Neural progenitor cell (in vitro differentiated cells): Measurements from ENCODE around the gene THRAP3. TPM values are rescaled to one million over a fixed set of nuclear protein-coding genes. Genes with fewer than 3 reads are reported as not detected.

ENCODE experiments used
- DNase-seq: peaks from one replicate; pipeline ENCODE4 v3.0.0-alpha.2; 2016; ENCODE audit warnings: low spot score
- H2AFZ ChIP-seq: fragments of 200-600 bp; sonication (generic); replicated peaks from 2 replicates; pipeline ENCODE4 v1.6.1; 2016; ENCODE audit warnings: antibody characterized with exemption
- H3F3A ChIP-seq: fragments of 200-600 bp; sonication (generic); 2 replicates; pipeline ENCODE4 v1.6.1; 2016; ENCODE audit warnings: antibody characterized with exemption, low read depth
- H3K27ac ChIP-seq: fragments of 200-600 bp; sonication (generic); 2 replicates; pipeline ENCODE4 v1.5.1; 2016; ENCODE audit warnings: mild to moderate bottlenecking
- H3K27me3 ChIP-seq: fragments of 200-600 bp; sonication (generic); 2 replicates; pipeline ENCODE4 v1.6.1; 2016; ENCODE audit warnings: mild to moderate bottlenecking, moderate library complexity
- H3K36me3 ChIP-seq: fragments of 200-600 bp; sonication (generic); 2 replicates; pipeline ENCODE4 v1.5.1; 2016
- H3K4me1 ChIP-seq: fragments of 200-600 bp; sonication (generic); 2 replicates; pipeline ENCODE4 v1.6.1; 2016; ENCODE audit warnings: mixed run types
- H3K4me2 ChIP-seq: fragments of 200-600 bp; sonication (generic); 2 replicates; pipeline ENCODE4 v1.6.1; 2016
- H3K4me3 ChIP-seq: fragments of 200-600 bp; sonication (generic); 2 replicates; pipeline ENCODE4 v1.5.1; 2016
- H3K79me2 ChIP-seq: fragments of 200-600 bp; sonication (generic); 2 replicates; pipeline ENCODE4 v1.6.1; 2016; ENCODE audit warnings: low read depth
- H3K9ac ChIP-seq: fragments of 200-600 bp; sonication (generic); 2 replicates; pipeline ENCODE4 v1.6.1; 2016
- H3K9me3 ChIP-seq: fragments of 200-600 bp; sonication (generic); 2 replicates; pipeline ENCODE4 v1.5.1; 2016; ENCODE audit warnings: low read depth
- H4K20me1 ChIP-seq: fragments of 200-600 bp; sonication (generic); 2 replicates; pipeline ENCODE4 v1.6.1; 2016; ENCODE audit warnings: low read depth
- H3K27ac Mint-ChIP-seq: 3 replicates; pipeline ENCODE4 v1.8.0; 2021; ENCODE audit warnings: mixed read lengths
- H3K27me3 Mint-ChIP-seq: 2 replicates; pipeline ENCODE4 v1.8.0; 2022; ENCODE audit warnings: low read depth, mild to moderate bottlenecking, inconsistent platforms, moderate library complexity, mixed read lengths; ENCODE audit not compliant: insufficient read depth
- H3K36me3 Mint-ChIP-seq: 3 replicates; pipeline ENCODE4 v1.8.0; 2021; ENCODE audit warnings: mixed read lengths
- H3K4me1 Mint-ChIP-seq: 3 replicates; pipeline ENCODE4 v1.8.0; 2021; ENCODE audit warnings: mixed read lengths
- H3K4me3 Mint-ChIP-seq: 3 replicates; pipeline ENCODE4 v1.8.0; 2021; ENCODE audit warnings: mild to moderate bottlenecking, moderate library complexity, mixed read lengths
- H3K9me3 Mint-ChIP-seq: 3 replicates; pipeline ENCODE4 v1.8.0; 2020; ENCODE audit warnings: mixed read lengths
- EZH2 ChIP-seq: fragments of 200-600 bp; sonication (generic); IDR thresholded peaks from 2 replicates; pipeline ENCODE4 v1.6.1; 2017; ENCODE audit warnings: antibody characterized with exemption, mild to moderate bottlenecking, moderate library complexity
- EZH2phosphoT487 ChIP-seq: fragments of 200-600 bp; sonication (generic); IDR thresholded peaks from 2 replicates; pipeline ENCODE4 v1.6.1; 2017; ENCODE audit warnings: antibody characterized with exemption
- total RNA-seq: library from RNA; depleted of rRNA; stranded (reverse); fragments of >200 nt; gene quantifications from 2 replicates; pipeline ENCODE4 v1.2.3, GENCODE V29; 2015; ENCODE audit warnings: low replicate concordance
- TF ChIP-seq, protein P1 (sequence below): fragments of 200-600 bp; sonication (generic); IDR thresholded peaks from 2 replicates; pipeline ENCODE4 v1.5.1; 2017; ENCODE audit warnings: antibody characterized with exemption, mild to moderate bottlenecking

Gene THRAP3
- total RNA-seq, 1 donor from 2014 or later: 138 TPM

- H3K79me2 ChIP-seq: no peaks in the 10 kb centered on the region
- peaks cover 65% of the 10 kb centered on the region for H3K27me3 ChIP-seq
- no peak overlapping the region for H3K27ac ChIP-seq
- Mint-ChIP-seq H3K27ac (no peak overlapping the region), H3K9me3 (no peaks in the 10 kb centered on the region), H3K4me1 (peaks cover 20% of the 10 kb centered on the region), H3K27me3 (peaks cover 11% of the 10 kb centered on the region), H3K36me3 (peaks cover 10% of the 10 kb centered on the region), H3K4me3 (peak overlapping the region; percentile 71)
- H3K4me2 ChIP-seq: peak overlapping the region; percentile 95
- H3K4me3 ChIP-seq: peak overlapping the region; percentile 78
- H4K20me1 ChIP-seq: peaks cover 28% of the 10 kb centered on the region
- H3K9ac ChIP-seq: no peak overlapping the region
- DNase-seq: peak; percentile 31
- H2AFZ ChIP-seq: no peak overlapping the region
- TF ChIP-seq EZH2phosphoT487: no peak
- TF ChIP-seq, protein P1, sequence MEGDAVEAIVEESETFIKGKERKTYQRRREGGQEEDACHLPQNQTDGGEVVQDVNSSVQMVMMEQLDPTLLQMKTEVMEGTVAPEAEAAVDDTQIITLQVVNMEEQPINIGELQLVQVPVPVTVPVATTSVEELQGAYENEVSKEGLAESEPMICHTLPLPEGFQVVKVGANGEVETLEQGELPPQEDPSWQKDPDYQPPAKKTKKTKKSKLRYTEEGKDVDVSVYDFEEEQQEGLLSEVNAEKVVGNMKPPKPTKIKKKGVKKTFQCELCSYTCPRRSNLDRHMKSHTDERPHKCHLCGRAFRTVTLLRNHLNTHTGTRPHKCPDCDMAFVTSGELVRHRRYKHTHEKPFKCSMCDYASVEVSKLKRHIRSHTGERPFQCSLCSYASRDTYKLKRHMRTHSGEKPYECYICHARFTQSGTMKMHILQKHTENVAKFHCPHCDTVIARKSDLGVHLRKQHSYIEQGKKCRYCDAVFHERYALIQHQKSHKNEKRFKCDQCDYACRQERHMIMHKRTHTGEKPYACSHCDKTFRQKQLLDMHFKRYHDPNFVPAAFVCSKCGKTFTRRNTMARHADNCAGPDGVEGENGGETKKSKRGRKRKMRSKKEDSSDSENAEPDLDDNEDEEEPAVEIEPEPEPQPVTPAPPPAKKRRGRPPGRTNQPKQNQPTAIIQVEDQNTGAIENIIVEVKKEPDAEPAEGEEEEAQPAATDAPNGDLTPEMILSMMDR: no peak
- peaks cover 32% of the 10 kb centered on the region for H3F3A ChIP-seq
- H3K4me1 ChIP-seq: peaks cover 23% of the 10 kb centered on the region
- H3K9me3 ChIP-seq: no peaks in the 10 kb centered on the region
- no peaks in the 10 kb centered on the region for H3K36me3 ChIP-seq
Observed at GRCh38 chr1:36320291-36320761, 96.1 kb downstream of the THRAP3 start.

DNA sequence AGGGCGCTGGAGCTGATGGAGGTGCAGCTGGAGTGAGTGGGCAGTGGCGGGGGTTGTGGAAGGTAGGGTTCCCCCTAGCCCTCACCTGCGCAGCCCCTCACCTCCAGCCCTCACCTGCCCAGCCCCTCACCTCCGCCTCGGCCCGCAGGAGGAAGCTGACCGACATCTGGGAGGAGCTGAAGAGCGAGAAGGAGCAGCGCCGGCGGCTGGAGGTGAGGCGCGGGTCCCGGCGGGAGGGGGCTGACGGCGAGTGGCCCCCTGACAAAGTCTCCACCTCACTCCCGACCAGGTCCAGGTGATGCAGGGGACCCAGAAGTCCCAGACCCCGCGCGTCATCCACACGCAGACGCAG lies 96.5 kb downstream of the THRAP3 start:
- Histone ChIP-seq H3K27me3 (peaks cover 67% of the 10 kb centered on the region), H3K9ac (no peak overlapping the region), H3K36me3 (no peaks in the 10 kb centered on the region), H3F3A (peaks cover 32% of the 10 kb centered on the region), H3K79me2 (no peaks in the 10 kb centered on the region), H3K4me3 (peak overlapping the region; percentile 78), H3K4me2 (peak overlapping the region; percentile 95), H4K20me1 (peaks cover 28% of the 10 kb centered on the region), H3K9me3 (no peaks in the 10 kb centered on the region), H2AFZ (no peak overlapping the region), H3K27ac (no peak overlapping the region), H3K4me1 (peaks cover 23% of the 10 kb centered on the region)
- DNase-seq: no peak
- Mint-ChIP-seq H3K36me3 (peaks cover 8% of the 10 kb centered on the region), H3K4me3 (peak overlapping the region; percentile 71), H3K27ac (no peak overlapping the region), H3K4me1 (peaks cover 22% of the 10 kb centered on the region), H3K27me3 (peaks cover 12% of the 10 kb centered on the region), H3K9me3 (no peaks in the 10 kb centered on the region)
- TF ChIP-seq EZH2: no peak
- TF ChIP-seq EZH2phosphoT487: no peak
- TF ChIP-seq, protein P1: no peak

- peaks cover 6% of the 10 kb centered on the region for H3K36me3 Mint-ChIP-seq
- TF ChIP-seq EZH2phosphoT487: no peak
- no peak for TF ChIP-seq EZH2
- TF ChIP-seq, protein P1: no peak
Observed at GRCh38 chr1:36321119-36321951, 97.1 kb downstream of the THRAP3 start.

More at GRCh38 chr1:36321119-36321951, 97.1 kb downstream of the THRAP3 start:
- H3K27ac Mint-ChIP-seq: peak overlapping the region; percentile 69
- Histone ChIP-seq H3K9ac (no peak overlapping the region), H3K27me3 (peaks cover 67% of the 10 kb centered on the region), H3F3A (peaks cover 32% of the 10 kb centered on the region), H3K36me3 (no peaks in the 10 kb centered on the region), H3K4me1 (peaks cover 23% of the 10 kb centered on the region), H3K27ac (no peak overlapping the region), H3K4me2 (peak overlapping the region; percentile 95), H3K79me2 (no peaks in the 10 kb centered on the region), H2AFZ (no peak overlapping the region), H4K20me1 (peaks cover 28% of the 10 kb centered on the region), H3K9me3 (no peaks in the 10 kb centered on the region), H3K4me3 (peak overlapping the region; percentile 78)
- no peaks in the 10 kb centered on the region for H3K9me3 Mint-ChIP-seq
- peaks cover 25% of the 10 kb centered on the region for H3K4me1 Mint-ChIP-seq
- peak; percentile 89 for DNase-seq
- H3K4me3 Mint-ChIP-seq: peak overlapping the region; percentile 81
- H3K27me3 Mint-ChIP-seq: peaks cover 12% of the 10 kb centered on the region
